Amygdala (tissue), 56 donors: ENCODE data around the gene OR7D2.
A peak's percentile ranks its signal among the peaks of the same experiment; 100 is the strongest.

Source experiments
- DNase-seq, 56 donors: peaks; one replicate each; lab custom pipeline; 2025; lab: John Stamatoyannopoulos, UW

OR7D2 gene

DNA sequence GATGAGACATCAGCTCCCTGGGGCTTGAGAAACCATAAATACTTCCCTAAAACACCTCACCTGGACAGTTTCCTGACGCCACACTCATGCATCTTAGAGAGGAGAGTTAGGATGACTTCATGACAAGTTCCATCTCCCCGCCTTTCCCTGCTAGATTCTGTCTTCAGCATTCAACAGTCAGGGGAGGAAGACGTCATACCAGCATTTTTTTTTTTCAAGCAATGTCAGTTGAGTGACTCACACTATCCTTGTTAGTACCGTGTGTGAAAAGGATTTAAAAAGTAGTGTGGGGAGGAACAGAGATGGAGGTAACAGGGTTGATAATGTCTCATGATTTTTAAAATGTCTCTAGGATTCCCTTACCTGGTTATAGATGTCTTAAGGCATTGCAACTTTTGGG is at the start of gene OR7D2:
TSS of gene OR7D2 (plus strand) at position 79 of the 400 bp plus-strand sequence. CDS start 6,803 bp downstream, outside the sequence.
- no peak for DNase-seq

GRCh38 chr19:9130965-9131364 is 47.8 kb upstream of the OR7D2 start:
- no peak for DNase-seq

- no peak for DNase-seq
Measured at GRCh38 chr19:9132422-9132821, 46.4 kb upstream of the OR7D2 start.

DNA sequence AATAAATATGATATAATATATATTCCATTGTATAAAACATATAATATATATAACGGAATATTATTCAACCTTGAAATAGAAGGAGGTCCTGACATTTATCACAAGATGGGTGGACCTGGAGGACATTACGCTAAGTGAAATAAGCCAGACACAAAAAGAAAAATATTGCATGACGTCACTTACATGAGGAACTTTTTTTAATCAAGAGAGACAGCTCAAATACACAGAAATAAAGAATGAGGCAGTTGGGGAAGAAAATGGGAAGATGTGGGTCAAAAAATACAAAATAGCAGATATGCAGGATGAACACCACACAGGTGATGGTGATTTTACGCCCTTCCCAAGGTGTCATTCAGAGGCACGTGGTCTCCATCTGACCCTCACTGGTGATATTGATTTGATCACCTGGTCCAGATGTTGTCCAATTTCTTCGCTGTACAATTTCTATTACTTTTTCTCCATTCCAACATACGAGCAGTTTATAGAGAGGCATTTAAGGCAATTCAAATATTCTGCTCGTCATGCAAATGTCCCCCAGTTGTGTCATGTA is 39.1 kb upstream of the OR7D2 start:
- DNase-seq, result no peak

DNA sequence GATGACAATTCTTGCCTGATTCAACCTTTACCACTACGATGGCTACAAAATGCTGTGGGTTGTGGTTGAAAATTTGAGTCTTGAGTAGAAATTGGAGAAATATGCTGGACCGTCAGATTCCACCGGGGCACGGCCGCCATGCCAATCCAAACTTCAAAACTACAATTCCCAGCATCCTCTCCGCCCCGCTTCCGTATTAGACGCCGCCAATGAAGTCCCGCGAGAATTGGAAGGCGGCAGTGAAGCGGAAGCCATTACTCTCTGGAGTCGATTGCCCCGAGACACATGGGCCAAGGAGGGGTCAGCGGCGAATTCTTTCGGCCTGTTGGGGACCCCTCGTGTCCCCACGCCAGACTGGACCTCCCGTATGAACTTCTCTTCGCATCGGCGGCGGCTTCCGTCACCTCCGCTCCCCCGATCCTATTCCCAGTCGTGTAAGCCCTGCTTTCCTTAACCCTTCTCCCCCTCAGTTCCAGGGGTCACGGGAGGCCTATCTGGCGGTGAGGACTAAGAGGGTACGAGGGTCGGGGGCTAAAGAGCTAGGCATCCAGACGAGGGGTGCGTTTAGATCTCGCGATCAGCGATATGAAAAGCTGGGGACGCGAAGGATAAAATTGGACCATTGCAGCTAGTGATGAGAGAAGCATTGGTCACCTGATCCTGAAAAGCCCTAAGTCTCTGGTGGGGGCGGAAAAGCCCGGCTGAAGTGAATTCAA is 38.5 kb upstream of the OR7D2 start, which contains the start of gene ZNF317:
TSS of gene ZNF317 (plus strand) at position 239 of the 716 bp plus-strand sequence. CDS start 15,620 bp downstream, outside the sequence.
- DNase-seq, result peak; percentile 35 to 95 (median 80)

DNA sequence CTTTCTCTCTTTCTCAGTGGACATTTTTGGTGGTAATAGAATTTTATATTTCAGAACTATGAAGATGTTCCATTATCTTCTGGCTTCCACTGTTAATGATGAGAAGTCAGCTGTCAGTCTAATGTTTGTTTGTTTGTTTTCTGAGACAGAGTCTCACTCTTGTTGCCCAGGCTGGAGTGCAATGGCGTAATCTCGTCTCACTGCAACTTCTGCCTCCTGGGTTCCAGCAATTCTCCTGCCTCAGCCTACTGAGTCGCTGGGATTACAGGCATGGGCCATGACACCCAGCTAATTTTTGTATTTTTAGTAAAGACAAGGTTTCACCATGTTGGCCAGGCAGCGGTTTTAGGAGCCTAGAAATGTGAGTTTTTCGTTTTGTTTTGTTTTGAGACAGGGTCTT is 33.9 kb upstream of the OR7D2 start:
- DNase-seq, result no peak

DNA sequence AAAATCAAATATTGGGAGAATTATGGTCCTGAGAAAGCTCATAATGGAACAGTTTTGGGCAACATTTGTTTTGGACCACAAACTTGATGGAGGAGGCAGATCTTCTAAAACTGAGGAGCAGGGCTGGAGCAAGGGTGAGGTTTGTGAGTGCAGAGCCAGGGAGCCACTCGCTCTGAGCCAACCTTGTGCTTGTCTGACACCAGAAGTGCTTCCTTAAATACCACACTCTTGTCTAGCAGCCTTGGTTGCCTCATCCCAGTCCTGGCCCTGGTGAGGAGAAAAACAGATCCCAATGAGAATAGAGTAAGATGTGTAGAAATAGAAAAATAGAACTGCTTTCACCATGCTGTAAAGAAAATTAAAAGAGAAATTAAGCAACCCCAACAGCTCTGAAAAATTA is 31.9 kb upstream of the OR7D2 start:
- DNase-seq, result no peak

DNA sequence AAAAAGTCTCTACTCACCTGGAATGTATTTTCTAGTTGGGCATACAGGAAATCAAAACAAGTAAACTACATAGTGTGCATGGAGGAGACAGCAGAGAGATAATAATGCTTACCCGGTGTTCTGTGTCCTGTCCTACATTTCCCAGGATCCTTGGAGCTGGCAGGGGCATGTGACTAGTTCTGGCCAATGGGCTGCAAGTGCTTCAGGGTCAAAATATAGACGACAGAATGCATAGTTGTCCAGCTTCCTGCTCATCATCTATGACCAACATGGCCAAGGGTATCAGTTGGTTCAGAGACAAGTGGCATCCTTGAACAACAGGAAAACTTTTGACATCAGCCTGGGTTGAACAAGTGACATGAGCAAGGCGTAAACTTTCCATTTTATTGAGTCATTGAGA is 30.1 kb upstream of the OR7D2 start:
- no peak for DNase-seq

- no peak for DNase-seq
Measured at GRCh38 chr19:9149997-9150396, 28.8 kb upstream of the OR7D2 start.

GRCh38 chr19:9150650-9151049 is 28.1 kb upstream of the OR7D2 start:
- no peak for DNase-seq

GRCh38 chr19:9151367-9151766 is 27.4 kb upstream of the OR7D2 start:
- no peak for DNase-seq

- no peak for DNase-seq
Measured at GRCh38 chr19:9155591-9155990, 23.2 kb upstream of the OR7D2 start.

- DNase-seq, result no peak
Measured at GRCh38 chr19:9156304-9156703, 22.5 kb upstream of the OR7D2 start.

- no peak for DNase-seq
Measured at GRCh38 chr19:9159891-9160290, 18.9 kb upstream of the OR7D2 start.

DNA sequence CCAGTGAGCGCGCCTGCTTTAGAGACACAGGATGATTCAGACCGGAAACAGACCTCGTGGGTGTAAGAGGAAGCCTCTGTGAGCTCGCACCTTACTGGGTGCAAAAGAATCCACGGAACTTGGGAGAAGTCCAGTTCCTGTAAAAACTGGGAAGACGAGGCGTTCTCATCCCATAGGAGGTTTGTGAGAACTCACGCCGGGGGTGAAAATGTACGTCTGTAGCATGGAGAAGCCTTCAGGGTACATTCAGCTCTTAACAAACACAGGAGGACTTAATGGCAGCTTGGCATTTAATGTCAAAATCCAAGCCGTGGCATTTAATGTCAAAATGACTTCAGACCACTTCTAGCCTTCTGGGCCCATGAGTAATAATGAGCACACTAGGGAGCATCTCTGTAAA is 17.4 kb upstream of the OR7D2 start:
- no peak for DNase-seq

GRCh38 chr19:9165261-9165660 is 13.5 kb upstream of the OR7D2 start:
- DNase-seq, result no peak

GRCh38 chr19:9166846-9167245 is 11.9 kb upstream of the OR7D2 start:
- DNase-seq, result no peak

DNA sequence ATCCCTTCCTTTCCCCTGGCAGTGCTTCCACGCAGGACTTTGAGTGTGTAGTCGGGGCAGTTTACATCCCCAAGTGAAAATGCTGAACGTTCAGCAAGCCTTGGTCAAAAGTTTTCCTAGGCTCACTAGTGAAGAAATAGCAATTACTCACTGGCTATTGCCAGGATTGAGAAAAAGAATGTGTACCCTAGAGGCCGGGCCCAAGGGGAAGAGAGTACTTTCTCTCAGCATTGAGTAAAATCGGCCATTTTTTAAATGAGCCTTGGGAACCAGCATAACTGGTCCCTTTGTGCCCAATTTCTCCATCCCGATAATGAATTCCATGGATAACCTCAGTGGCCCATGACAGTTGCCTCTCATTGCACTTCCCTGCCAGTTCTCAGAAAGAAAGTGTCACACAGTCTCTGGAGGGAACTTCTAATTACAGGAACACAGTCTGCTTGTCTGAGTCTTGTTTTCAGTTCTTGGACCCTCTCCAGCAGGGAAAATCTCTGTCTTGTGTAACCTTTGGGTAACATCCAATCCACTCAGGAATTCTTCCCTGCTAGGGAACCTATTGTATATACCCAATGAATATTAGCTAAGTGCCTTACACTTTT is 7.3 kb upstream of the OR7D2 start:
- DNase-seq, result no peak

DNA sequence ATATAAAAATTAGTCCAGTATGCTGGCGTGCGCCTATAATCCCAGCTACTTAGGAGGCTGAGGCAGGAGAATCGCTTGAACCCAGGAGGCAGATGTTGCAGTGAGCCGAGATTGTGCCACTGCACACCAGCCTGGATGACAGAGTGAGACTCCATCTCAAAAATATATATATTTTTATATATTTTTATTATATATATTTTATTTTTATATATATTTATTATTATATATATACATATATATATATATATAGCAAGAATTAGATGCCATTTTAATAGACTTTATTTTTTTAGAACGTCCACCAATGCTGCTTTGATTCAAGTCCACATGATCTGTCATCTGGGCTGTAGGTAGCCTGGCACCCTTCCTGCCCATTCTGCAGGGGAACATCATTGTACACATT is 3.5 kb upstream of the OR7D2 start:
- no peak for DNase-seq

GRCh38 chr19:9183000-9183399 is 4.2 kb downstream of the OR7D2 start:
- no peak for DNase-seq

- DNase-seq, result no peak
Measured at GRCh38 chr19:9187191-9187590, 8.4 kb downstream of the OR7D2 start.

DNA sequence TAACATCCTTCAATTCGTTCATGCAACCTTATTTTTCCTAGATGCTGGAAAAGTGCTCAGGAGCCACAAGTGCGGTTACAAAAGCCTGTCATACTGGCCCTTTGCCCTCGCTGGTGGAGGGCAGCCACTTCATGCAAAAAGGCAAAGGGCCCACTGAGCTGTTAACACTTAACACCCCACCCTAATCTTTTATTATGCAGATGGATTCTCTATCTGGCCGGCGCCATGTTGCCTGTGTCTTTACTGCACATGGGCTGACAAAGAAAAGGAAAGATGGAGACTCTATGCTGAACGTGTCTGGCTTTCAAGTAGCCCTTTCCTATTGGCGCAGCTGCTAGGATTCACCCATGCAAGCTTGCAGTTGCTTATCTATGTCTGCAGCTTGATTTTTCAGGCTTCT is 10.8 kb downstream of the OR7D2 start:
- DNase-seq, result no peak
